Stimulated activated naive CD8-positive, alpha-beta T cell treated with anti-CD3 and anti-CD28 coated beads, Interleukin-15, amount 100 ng/mL, for 72 hours (primary cell): Measurements from ENCODE around the gene MYO5A.

Source experiments
- ATAC-seq: fragments of 150-1000 bp; cut with Tn5 transposase; 2 replicates; pipeline ENCODE4 v1.10.0; 2021; ENCODE audit warnings: mild to moderate bottlenecking, moderate library complexity
- DNase-seq, 2 donors: peaks; one replicate each; pipeline ENCODE4 v3.0.0; 2021 to 2022
- H3K27ac Mint-ChIP-seq, 2 donors: one replicate each; pipeline ENCODE4 v1.8.0; 2022; ENCODE audit warnings: mild to moderate bottlenecking in 2 of 2, mixed read lengths in 2 of 2, moderate library complexity in 2 of 2
- H3K27me3 Mint-ChIP-seq: one replicate; pipeline ENCODE4 v1.8.0; 2022; ENCODE audit warnings: mixed read lengths
- H3K4me1 Mint-ChIP-seq: one replicate; pipeline ENCODE4 v1.8.0; 2022; ENCODE audit warnings: mild to moderate bottlenecking, mixed read lengths
- H3K4me3 Mint-ChIP-seq, 2 donors: one replicate each; pipeline ENCODE4 v1.8.0; 2022; ENCODE audit warnings: mild to moderate bottlenecking in 2 of 2, mixed read lengths in 2 of 2, moderate library complexity in 1 of 2
- H3K9me3 Mint-ChIP-seq, 2 donors: one replicate each; pipeline ENCODE4 v1.8.0; 2022; ENCODE audit warnings: mixed read lengths in 2 of 2

MYO5A gene

DNA sequence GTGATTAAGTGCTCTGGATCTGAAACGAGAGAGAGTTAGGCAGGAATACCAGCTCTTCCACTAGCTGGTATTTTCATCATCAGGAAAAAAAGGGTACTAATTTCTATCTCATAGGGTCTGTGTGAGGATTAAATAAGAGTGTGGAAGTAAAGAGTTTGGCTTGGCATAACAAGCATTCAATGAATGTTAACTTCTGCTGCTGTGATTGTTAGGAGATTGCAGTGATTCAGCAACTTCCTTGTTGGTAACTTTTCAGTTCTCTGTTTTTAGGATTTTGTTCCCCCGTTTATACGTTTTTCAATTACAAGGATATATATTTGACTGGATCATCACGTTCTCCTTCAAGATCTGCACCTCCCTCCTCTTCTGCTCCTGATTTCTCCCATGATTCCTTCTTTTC lies 167.2 kb downstream of the MYO5A start:
- DNase-seq (no peak), ATAC-seq (no peak)
- no peaks in the 10 kb centered on the region for H3K9me3 Mint-ChIP-seq
- H3K27ac Mint-ChIP-seq = no peak overlapping the region
- H3K4me3 Mint-ChIP-seq = no peak overlapping the region
- no peaks in the 10 kb centered on the region for H3K4me1 Mint-ChIP-seq
- no peaks in the 10 kb centered on the region for H3K27me3 Mint-ChIP-seq

DNA sequence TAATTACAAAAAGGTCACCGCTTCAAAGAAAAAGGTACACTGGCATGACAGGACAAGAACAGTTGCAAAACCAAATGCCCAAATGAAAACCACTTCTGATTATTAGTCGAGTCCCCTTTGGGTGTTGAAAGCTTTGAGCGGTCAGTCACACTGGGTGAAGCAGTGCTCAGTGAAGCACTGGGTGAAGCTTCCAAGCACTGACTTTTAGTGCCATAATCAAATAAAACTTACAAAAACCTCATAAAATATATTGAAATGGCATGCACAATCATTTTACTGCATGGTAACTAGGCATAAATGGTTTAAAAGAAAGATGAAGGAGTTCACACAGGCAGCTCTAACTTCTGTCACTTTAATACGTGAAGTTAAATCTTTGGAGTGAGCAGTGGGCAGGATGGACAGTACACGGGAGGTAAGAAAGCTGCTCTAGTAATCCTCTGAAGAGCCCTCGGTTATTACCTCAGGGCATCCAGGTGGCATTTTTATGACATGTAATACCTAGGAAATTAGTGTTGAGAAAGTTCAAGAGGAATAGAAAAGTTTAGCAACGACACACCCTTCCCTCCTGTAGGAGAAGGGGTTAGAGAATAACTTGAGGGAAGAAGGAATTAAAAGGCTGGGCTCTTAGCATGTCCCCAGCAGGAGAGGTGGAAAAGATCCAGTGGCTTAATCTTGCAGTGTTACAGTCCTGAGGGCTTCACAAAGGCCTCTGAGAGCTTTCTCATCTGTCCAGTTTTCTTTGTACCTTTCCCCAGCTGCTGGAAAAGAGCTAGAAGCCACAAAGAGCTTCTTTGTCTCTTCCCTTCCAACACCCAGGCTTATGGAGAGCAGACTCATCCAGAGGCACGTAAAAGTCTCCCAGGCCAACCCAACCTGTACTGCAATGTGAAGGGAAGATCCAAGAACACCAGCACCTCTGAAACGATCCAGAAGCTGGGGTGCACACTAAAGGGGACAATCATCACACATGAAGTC lies 168.2 kb downstream of the MYO5A start:
- no peak overlapping the region for H3K27ac Mint-ChIP-seq
- no peaks in the 10 kb centered on the region for H3K9me3 Mint-ChIP-seq
- ATAC-seq (no peak), DNase-seq (no peak)
- H3K4me1 Mint-ChIP-seq = no peaks in the 10 kb centered on the region
- H3K27me3 Mint-ChIP-seq = no peaks in the 10 kb centered on the region
- no peak overlapping the region for H3K4me3 Mint-ChIP-seq

GRCh38 chr15:52359722-52360121 lies 169.0 kb downstream of the MYO5A start:
- Mint-ChIP-seq H3K27ac (no peak overlapping the region), H3K9me3 (no peaks in the 10 kb centered on the region), H3K27me3 (no peaks in the 10 kb centered on the region), H3K4me1 (no peaks in the 10 kb centered on the region), H3K4me3 (no peak overlapping the region)
- DNase-seq = no peak
- no peak for ATAC-seq

GRCh38 chr15:52357949-52358348 lies 170.7 kb downstream of the MYO5A start:
- Mint-ChIP-seq H3K9me3 (no peaks in the 10 kb centered on the region), H3K27ac (no peak overlapping the region), H3K27me3 (no peaks in the 10 kb centered on the region), H3K4me3 (no peak overlapping the region), H3K4me1 (no peaks in the 10 kb centered on the region)
- DNase-seq (no peak), ATAC-seq (no peak)

- Mint-ChIP-seq H3K27ac (no peak overlapping the region), H3K4me1 (no peaks in the 10 kb centered on the region)
- ATAC-seq = no peak
Observed at GRCh38 chr15:52352086-52352485, 176.6 kb downstream of the MYO5A start.

DNA sequence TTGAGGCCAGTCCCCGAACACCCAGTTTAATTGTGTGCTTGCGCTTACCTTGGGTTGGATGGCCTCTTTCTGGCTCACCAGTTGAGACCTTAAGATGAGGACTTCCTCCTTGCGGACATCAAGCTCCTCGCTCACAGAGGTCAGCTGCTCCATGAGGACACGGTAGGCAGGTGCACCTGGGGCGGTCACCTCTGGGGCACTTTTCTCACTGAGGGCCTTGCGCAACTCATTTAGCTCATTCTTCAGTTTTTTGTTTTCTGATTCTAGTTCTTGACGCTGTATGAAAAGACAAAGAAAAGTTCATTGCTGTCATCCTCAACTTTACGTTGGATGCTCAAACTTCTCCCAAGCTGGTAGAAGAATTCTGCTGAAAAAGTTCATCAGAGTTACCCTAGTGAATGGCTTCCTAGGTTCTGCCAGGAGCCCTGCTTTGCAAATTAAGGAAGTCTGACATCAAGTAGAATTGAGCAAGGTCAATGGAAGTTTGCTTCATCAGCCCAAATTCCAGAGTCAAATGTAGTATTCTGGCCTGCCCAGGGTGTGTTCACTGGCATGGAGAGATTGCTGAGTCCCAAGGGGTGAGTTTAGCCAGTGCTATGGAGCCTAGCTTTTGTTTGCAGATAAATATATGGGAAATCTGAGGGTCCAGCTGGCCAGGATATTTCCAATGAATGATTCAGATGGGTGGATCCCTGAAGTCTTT lies 177.3 kb downstream of the MYO5A start:
- Mint-ChIP-seq H3K4me1 (no peaks in the 10 kb centered on the region), H3K27ac (no peak overlapping the region), H3K9me3 (no peaks in the 10 kb centered on the region), H3K27me3 (no peaks in the 10 kb centered on the region), H3K4me3 (no peak overlapping the region)
- ATAC-seq (no peak), DNase-seq (no peak)

More at GRCh38 chr15:52352086-52352485, 176.6 kb downstream of the MYO5A start:
- Mint-ChIP-seq H3K4me3 (no peak overlapping the region), H3K9me3 (no peaks in the 10 kb centered on the region), H3K27me3 (no peaks in the 10 kb centered on the region)
- no peak for DNase-seq

GRCh38 chr15:52350423-52350822 lies 178.3 kb downstream of the MYO5A start:
- DNase-seq (no peak), ATAC-seq (no peak)
- Mint-ChIP-seq H3K27ac (no peak overlapping the region), H3K4me3 (no peak overlapping the region), H3K4me1 (no peaks in the 10 kb centered on the region), H3K9me3 (no peaks in the 10 kb centered on the region), H3K27me3 (no peaks in the 10 kb centered on the region)

GRCh38 chr15:52349052-52349700 lies 179.5 kb downstream of the MYO5A start:
- H3K27ac Mint-ChIP-seq = peak overlapping the region in 1 of 2 donors; percentile 36
- ATAC-seq (no peak), DNase-seq (no peak)
- no peaks in the 10 kb centered on the region for H3K9me3 Mint-ChIP-seq
- H3K27me3 Mint-ChIP-seq = no peaks in the 10 kb centered on the region
- H3K4me3 Mint-ChIP-seq = no peak overlapping the region
- no peaks in the 10 kb centered on the region for H3K4me1 Mint-ChIP-seq

DNA sequence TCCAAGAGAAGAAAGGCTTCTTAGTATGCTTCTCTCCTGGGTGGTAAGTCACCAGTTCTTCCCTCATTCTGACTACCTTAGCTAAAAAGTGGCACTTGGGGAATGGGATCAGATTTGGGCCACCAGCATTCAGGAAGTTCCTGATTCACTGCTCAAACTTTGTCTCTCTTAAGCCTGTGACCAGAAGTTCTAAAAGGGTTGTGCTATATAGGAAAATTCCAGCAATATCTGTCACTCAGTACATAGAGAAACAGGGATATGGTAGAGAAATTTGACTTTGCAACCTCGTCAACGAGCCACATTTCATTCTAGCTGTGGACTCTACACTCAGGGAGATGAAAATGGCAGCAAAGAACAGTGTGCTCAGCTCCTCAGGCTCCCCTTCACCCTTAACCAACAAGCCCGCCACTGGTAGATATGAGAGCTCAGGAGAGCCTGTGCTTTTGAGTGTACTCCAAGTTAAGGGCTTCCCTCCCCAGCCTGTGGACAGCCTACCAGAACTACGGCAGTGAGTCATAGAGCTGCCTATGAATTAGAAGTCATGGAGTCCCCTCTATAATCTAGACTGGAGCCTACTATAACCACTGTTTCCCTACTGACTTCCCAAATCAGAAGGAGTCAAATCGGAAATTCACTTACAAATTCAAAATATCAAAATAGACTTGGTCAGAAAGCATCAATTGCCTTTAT lies 180.5 kb downstream of the MYO5A start:
- DNase-seq (no peak), ATAC-seq (no peak)
- H3K4me1 Mint-ChIP-seq = no peaks in the 10 kb centered on the region
- no peaks in the 10 kb centered on the region for H3K9me3 Mint-ChIP-seq
- no peaks in the 10 kb centered on the region for H3K27me3 Mint-ChIP-seq
- H3K4me3 Mint-ChIP-seq = no peak overlapping the region
- H3K27ac Mint-ChIP-seq = peak overlapping the region in 1 of 2 donors; percentile 28

DNA sequence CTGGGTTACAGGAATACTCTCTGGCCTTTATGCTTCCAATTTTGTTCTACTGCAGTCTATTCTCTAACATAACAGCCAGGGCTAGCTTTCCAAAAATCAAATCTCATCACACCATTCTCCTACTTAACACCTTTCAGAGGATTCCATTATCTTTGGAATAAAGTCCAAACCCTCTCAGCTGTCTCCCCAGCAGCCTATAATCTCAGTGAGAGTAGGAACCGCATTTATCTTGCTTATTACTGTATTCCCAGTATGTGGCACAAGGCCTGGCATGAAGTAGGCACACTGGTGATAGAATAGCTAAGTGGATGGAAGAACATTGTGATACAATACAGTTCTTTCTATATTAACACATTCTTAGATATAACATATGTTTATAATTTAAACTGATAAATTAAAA lies 184.1 kb downstream of the MYO5A start:
- ATAC-seq (no peak), DNase-seq (no peak)
- Mint-ChIP-seq H3K27me3 (no peaks in the 10 kb centered on the region), H3K27ac (no peak overlapping the region), H3K9me3 (no peaks in the 10 kb centered on the region), H3K4me3 (no peak overlapping the region), H3K4me1 (no peaks in the 10 kb centered on the region)

- no peak for DNase-seq
- Mint-ChIP-seq H3K4me1 (no peaks in the 10 kb centered on the region), H3K27me3 (no peaks in the 10 kb centered on the region), H3K9me3 (no peaks in the 10 kb centered on the region), H3K27ac (no peak overlapping the region), H3K4me3 (no peak overlapping the region)
- no peak for ATAC-seq
Observed at GRCh38 chr15:52343831-52344230, 184.8 kb downstream of the MYO5A start.

DNA sequence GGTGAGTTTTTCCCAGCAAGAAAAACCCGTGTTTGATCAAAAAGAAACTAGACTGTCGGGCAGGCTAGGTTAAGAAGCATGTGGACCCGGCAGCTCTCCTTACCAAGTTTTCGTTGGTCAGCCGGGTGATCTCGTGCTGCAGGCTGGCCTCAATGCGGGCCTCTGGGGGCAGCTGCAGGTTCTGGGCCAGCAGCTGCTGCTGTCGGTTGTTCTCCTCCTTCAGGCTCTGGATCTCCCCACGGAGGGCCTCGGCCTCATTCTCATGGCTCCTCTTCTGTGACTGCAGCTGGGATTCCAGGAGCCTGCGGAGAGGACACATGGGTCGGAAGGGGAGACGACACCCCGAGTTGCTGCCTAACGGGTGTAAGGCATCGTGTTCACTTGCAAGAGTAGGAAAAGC lies 188.6 kb downstream of the MYO5A start:
- no peak for ATAC-seq
- peak overlapping the region; percentile 59 to 94 for H3K27ac Mint-ChIP-seq
- DNase-seq = no peak
- H3K4me3 Mint-ChIP-seq = no peak overlapping the region
- H3K9me3 Mint-ChIP-seq = no peaks in the 10 kb centered on the region
- no peaks in the 10 kb centered on the region for H3K4me1 Mint-ChIP-seq
- no peaks in the 10 kb centered on the region for H3K27me3 Mint-ChIP-seq

GRCh38 chr15:52338891-52339290 lies 189.8 kb downstream of the MYO5A start:
- no peak for DNase-seq
- no peaks in the 10 kb centered on the region for H3K27me3 Mint-ChIP-seq
- no peak overlapping the region for H3K27ac Mint-ChIP-seq
- no peaks in the 10 kb centered on the region for H3K4me1 Mint-ChIP-seq
- no peak for ATAC-seq
- H3K9me3 Mint-ChIP-seq = no peaks in the 10 kb centered on the region
- H3K4me3 Mint-ChIP-seq = no peak overlapping the region

GRCh38 chr15:52338058-52338457 lies 190.6 kb downstream of the MYO5A start:
- H3K27me3 Mint-ChIP-seq = no peaks in the 10 kb centered on the region
- DNase-seq (no peak), ATAC-seq (no peak)
- no peak overlapping the region for H3K27ac Mint-ChIP-seq
- H3K4me3 Mint-ChIP-seq = no peak overlapping the region
- no peaks in the 10 kb centered on the region for H3K9me3 Mint-ChIP-seq
- H3K4me1 Mint-ChIP-seq = peaks cover 1% of the 10 kb centered on the region

GRCh38 chr15:52337198-52337853 lies 191.4 kb downstream of the MYO5A start:
- H3K4me3 Mint-ChIP-seq = no peak overlapping the region
- no peak for DNase-seq
- H3K27me3 Mint-ChIP-seq = no peaks in the 10 kb centered on the region
- peak overlapping the region in 1 of 2 donors; percentile 1 for H3K27ac Mint-ChIP-seq
- ATAC-seq = no peak
- no peaks in the 10 kb centered on the region for H3K9me3 Mint-ChIP-seq
- peaks cover 8% of the 10 kb centered on the region for H3K4me1 Mint-ChIP-seq
